Measurements from ENCODE around the gene ADAMTS17.

- TF ChIP-seq POLR2A (IDR thresholded peaks at IDR 0.05; ENCODE audit: borderline replicate concordance, extremely low read depth, insufficient read depth, insufficient read length) (no peak), EZH2 (IDR thresholded peaks at IDR 0.05) (no peak), CTCF (IDR thresholded peaks at IDR 0.05 in 2 of 3, conservative IDR thresholded peaks at IDR 0.05 in 1 of 3; ENCODE audit: borderline replicate concordance in 1 of 3, insufficient read depth in 1 of 3, low read depth in 2 of 3, low read length in 2 of 3) (no peak), POLR2AphosphoS5 (IDR thresholded peaks at IDR 0.05; ENCODE audit: low read depth, low read length) (no peak)
Observed at GRCh38 chr15:100125401-100126191, 216.2 kb downstream of the ADAMTS17 start.

Measured in HCT116 (cell line).